Body of pancreas (tissue), 4 donors: ENCODE measurements around the gene VWCE.

Experiments used
- CTCF ChIP-seq, 7 experiments: fragments of 450-650 bp in 4 of 7; fragments of 200-600 bp in 3 of 7; sonication (generic) in 3 of 7; IDR thresholded peaks; one replicate each; pipeline ENCODE4 v1.5.1; 2016 to 2019; ENCODE audit warnings: antibody characterized with exemption in 7 of 7
- POLR2A ChIP-seq, 3 donors: fragments of 450-650 bp; IDR thresholded peaks; one replicate each; pipeline ENCODE4 v1.6.1; 2016; ENCODE audit warnings: antibody characterized with exemption in 3 of 3, mild to moderate bottlenecking in 2 of 3

GRCh38 chr11:61273178-61274078 is 21.7 kb downstream of the VWCE start:
- TF ChIP-seq POLR2A (IDR thresholded peaks at IDR 0.05) = no peak
- TF ChIP-seq CTCF (IDR thresholded peaks at IDR 0.05) = no peak
